Thymus (tissue), 11 donors: Measurements from ENCODE around the gene TRMT61A. TPM values are rescaled to one million over a fixed set of nuclear protein-coding genes. Genes with fewer than 3 reads are reported as not detected.

Experiments
- DNase-seq, 9 donors: peaks; one replicate each; pipeline ENCODE4 v3.0.0-alpha.2; 2013; ENCODE audit warnings: low spot score in 9 of 9, low read depth in 6 of 9, missing footprints in 1 of 9
- H3K27ac ChIP-seq, 2 donors: one replicate each; pipeline ENCODE4 v1.5.1; 2013; ENCODE audit warnings: control low read depth in 1 of 2, low read depth in 1 of 2, low read length in 1 of 2, mild to moderate bottlenecking in 1 of 2, moderate library complexity in 1 of 2
- H3K27me3 ChIP-seq, 2 donors: one replicate each; pipeline ENCODE4 v1.5.1; 2013; ENCODE audit warnings: low read length in 1 of 2; ENCODE audit not compliant: control insufficient read depth in 2 of 2, insufficient read depth in 1 of 2
- H3K36me3 ChIP-seq, 2 donors: one replicate each; pipeline ENCODE4 v1.5.1; 2013; ENCODE audit warnings: low read length in 1 of 2, mild to moderate bottlenecking in 1 of 2, moderate library complexity in 1 of 2; ENCODE audit not compliant: control insufficient read depth in 2 of 2, insufficient read depth in 2 of 2
- H3K4me1 ChIP-seq, 2 donors: one replicate each; pipeline ENCODE4 v1.5.1; 2013; ENCODE audit warnings: low read length in 2 of 2; ENCODE audit not compliant: control insufficient read depth in 2 of 2, insufficient read depth in 2 of 2
- H3K4me3 ChIP-seq, 2 donors: one replicate each; pipeline ENCODE4 v1.5.1; 2013; ENCODE audit warnings: low read length in 2 of 2, control low read depth in 1 of 2, mild to moderate bottlenecking in 1 of 2
- H3K9me3 ChIP-seq, 2 donors: one replicate each; pipeline ENCODE4 v1.5.1; 2013; ENCODE audit warnings: low read length in 1 of 2, mild to moderate bottlenecking in 1 of 2; ENCODE audit not compliant: control insufficient read depth in 2 of 2, insufficient read depth in 1 of 2
- WGBS: extraction: QIAGEN DNeasy Blood & Tissue Kit; methylation state at CpG from one replicate; pipeline ENCODE4 v1.1.7; 2013; 5-methylcytosine and 5-hydroxymethylcytosine counted together
- polyA plus RNA-seq: library from polyadenylated mRNA; stranded (reverse); fragments of 200-250 nt; gene quantifications from one replicate; pipeline ENCODE4 v1.2.3, GENCODE V29; 2013
- total RNA-seq: library from RNA; stranded (reverse); fragments of 120-200 nt; gene quantifications from one replicate; pipeline ENCODE4 v1.2.4, GENCODE V29; 2013
- donor health status: healthy.

The TRMT61A gene
- total and polyA plus RNA-seq, 2 donors: 5.8 to 8.6 TPM

- no peaks in the 10 kb centered on the region for H3K9me3 ChIP-seq
- no peaks in the 10 kb centered on the region for H3K27me3 ChIP-seq
- no peak overlapping the region for H3K4me3 ChIP-seq
- no peak overlapping the region for H3K27ac ChIP-seq
- no peak for DNase-seq
- H3K36me3 ChIP-seq: peaks cover 12 to 35% of the 10 kb centered on the region in 2 donors
- peaks cover 9 to 11% of the 10 kb centered on the region in 2 donors for H3K4me1 ChIP-seq
- WGBS: 95% methylated on average over 15 of the region's 15 CpGs
Observed at GRCh38 chr14:103556946-103557758, 28.2 kb downstream of the TRMT61A start.

- Histone ChIP-seq H3K9me3 (no peaks in the 10 kb centered on the region), H3K36me3 (peaks cover 12 to 35% of the 10 kb centered on the region in 2 donors), H3K27me3 (no peaks in the 10 kb centered on the region), H3K4me3 (no peak overlapping the region), H3K4me1 (peaks cover 9 to 11% of the 10 kb centered on the region in 2 donors), H3K27ac (no peak overlapping the region)
- DNase-seq: no peak
- 97% methylated on average over 16 of the region's 16 CpGs for WGBS
Observed at GRCh38 chr14:103558071-103558882, 29.3 kb downstream of the TRMT61A start.

DNA sequence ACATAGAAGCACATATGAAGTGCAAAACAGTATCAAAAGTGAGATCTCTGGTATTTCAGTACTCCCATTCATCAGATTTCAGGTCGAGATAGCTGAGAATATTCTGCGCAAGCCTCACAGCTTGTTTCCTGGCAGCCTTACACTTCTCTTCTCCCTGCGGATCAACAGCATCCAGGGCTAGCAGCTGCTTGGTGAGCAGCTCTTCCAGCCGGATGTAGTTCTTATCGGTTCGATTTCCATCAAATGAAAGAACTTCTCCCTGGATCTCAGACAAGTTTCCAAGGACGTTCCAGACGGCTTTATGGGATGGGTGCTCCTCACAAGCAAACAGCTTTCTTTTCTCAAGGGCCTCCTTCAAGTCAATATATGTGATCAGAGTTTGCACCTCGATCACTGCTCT, 30.8 kb downstream of the TRMT61A start:
- Histone ChIP-seq H3K27me3 (no peaks in the 10 kb centered on the region), H3K4me1 (peaks cover 9 to 18% of the 10 kb centered on the region in 2 donors), H3K27ac (no peak overlapping the region), H3K4me3 (no peak overlapping the region), H3K36me3 (peaks cover 12 to 35% of the 10 kb centered on the region in 2 donors), H3K9me3 (no peaks in the 10 kb centered on the region)
- no peak for DNase-seq
- WGBS: 95% methylated on average over 9 of the region's 9 CpGs

DNA sequence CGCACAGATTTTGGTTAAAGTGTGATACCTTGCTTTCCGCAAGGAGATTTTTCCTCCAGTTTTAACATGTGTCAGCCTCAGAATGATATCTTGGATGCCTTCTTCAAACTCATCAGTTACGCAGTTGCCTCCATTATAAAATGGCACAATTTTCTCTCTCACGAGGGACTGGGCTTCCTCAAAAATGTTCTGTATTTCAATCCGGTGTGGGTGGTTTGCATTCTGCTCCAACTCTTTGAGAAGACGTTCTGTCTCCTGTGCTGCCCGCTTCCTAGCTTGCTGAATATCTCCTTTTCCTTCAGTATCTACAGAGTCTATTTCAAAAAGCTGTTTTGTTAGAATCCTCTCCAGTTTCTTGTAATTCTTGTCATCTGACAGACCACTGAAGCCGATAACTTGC, 31.7 kb downstream of the TRMT61A start:
- 83% methylated on average over 8 of the region's 8 CpGs for WGBS
- H3K9me3 ChIP-seq: no peaks in the 10 kb centered on the region
- no peak overlapping the region for H3K27ac ChIP-seq
- no peak overlapping the region for H3K4me3 ChIP-seq
- peaks cover 12 to 34% of the 10 kb centered on the region in 2 donors for H3K36me3 ChIP-seq
- peaks cover 9 to 18% of the 10 kb centered on the region in 2 donors for H3K4me1 ChIP-seq
- no peak for DNase-seq
- no peaks in the 10 kb centered on the region for H3K27me3 ChIP-seq

DNA sequence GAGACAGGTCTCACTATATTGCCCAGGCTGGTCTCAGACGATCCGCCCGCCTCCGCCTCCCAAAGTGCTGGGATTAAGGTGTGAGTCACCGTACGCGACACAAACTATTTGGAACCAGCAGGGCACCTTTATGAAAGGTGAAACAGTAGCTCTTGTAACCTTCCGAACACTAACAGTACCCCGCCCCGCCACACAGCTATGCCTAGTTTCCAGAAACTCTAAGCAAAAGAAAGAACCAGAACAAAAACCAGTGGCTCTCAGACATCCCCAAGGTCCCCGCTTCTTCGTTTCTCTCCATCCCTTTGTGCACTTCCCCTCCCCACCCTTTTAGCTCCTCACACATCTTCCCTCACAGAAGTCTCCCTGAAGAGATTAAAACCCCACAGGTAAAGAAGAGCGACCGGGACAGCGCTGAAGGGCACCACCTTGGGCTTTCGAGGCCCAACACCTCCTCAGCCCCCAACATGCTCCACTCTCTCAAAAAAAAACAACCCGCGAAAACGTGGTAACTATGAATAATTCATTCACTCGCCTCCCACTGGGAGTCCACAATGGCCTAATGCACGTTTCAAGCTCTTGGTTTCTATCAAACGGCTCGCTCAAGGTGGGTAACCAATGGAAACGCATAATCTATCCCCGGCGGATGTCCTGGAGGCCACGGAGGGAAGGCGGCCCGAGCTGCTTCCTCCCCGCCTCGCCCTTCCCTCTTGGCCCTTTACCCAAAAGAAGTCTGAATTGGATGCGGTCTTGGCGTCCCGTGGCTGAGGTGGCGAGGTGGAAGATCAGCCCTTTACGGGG, 32.6 kb downstream of the TRMT61A start:
- Histone ChIP-seq H3K36me3 (peaks cover 12 to 31% of the 10 kb centered on the region in 2 donors), H3K27me3 (no peaks in the 10 kb centered on the region), H3K9me3 (no peaks in the 10 kb centered on the region), H3K4me1 (peaks cover 9 to 18% of the 10 kb centered on the region in 2 donors), H3K27ac (peak overlapping the region; percentile 74 to 99), H3K4me3 (peak overlapping the region; percentile 83 to 93)
- peak in 3 of 9 donors; percentile 22 to 55 (median 37) for DNase-seq
- 11% methylated on average over 36 of the region's 36 CpGs for WGBS

DNA sequence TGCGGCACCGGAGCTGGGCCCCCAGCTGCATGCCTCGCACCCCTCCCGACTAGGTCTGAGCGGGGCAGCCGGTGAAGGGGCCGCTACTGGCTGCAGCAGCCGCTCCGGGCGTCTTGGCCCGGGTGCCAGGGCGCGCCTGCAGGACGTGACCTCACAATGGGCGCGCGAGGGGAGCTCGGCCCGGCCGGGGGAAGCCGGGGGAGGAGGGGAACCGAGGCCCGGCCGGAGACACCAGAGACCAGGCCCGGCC, 33.1 kb downstream of the TRMT61A start:
- no peaks in the 10 kb centered on the region for H3K27me3 ChIP-seq
- under 1% methylated on average over 25 of the region's 25 CpGs for WGBS
- peak overlapping the region; percentile 74 to 99 for H3K27ac ChIP-seq
- DNase-seq: peak in 1 of 9 donors; percentile 8
- peak overlapping the region; percentile 83 to 93 for H3K4me3 ChIP-seq
- no peaks in the 10 kb centered on the region for H3K9me3 ChIP-seq
- H3K36me3 ChIP-seq: peaks cover 12 to 32% of the 10 kb centered on the region in 2 donors
- peaks cover 9 to 18% of the 10 kb centered on the region in 2 donors for H3K4me1 ChIP-seq

- Histone ChIP-seq H3K27me3 (no peaks in the 10 kb centered on the region), H3K9me3 (no peaks in the 10 kb centered on the region), H3K4me3 (peak within 1 kb of the TSS; percentile 93), H3K36me3 (peaks cover 12 to 29% of the 10 kb centered on the region in 2 donors), H3K27ac (peak within 1 kb of the TSS; percentile 74 to 99), H3K4me1 (peaks cover 9 to 18% of the 10 kb centered on the region in 2 donors)
- under 1% methylated on average over 109 of the region's 109 CpGs for WGBS
- peak; percentile 67 to 90 (median 79) for DNase-seq
Observed at GRCh38 chr14:103562429-103563225, 33.6 kb downstream of the TRMT61A start, which contains the start of the genes BAG5 and COA8. Gene BAG5 (minus strand): TSS chr14:103562657. CDS start chr14:103561164, 1,493 bp downstream. Gene COA8 (plus strand): TSS chr14:103562960. CDS start chr14:103563002, 42 bp downstream.

DNA sequence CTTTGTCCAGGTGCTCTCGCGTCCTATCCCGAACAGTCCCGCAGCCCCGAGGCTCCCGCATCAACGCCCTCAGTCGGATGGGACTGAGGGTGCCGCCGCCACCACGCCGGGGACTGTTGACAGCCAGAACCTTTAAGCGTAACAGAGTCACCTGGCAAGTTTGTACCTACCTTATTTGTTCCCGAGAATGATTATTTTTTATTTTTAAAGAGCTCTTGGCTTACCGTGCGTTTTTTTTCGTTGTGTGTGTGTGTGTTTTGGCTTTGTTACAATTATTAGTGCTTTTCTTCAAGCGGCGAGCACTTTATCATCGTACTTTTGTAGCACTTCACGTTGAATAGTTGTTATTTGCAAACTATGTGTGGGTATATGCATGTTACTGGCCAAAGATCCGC, 34.2 kb downstream of the TRMT61A start:
- H3K4me1 ChIP-seq: peaks cover 9 to 18% of the 10 kb centered on the region in 2 donors
- H3K27me3 ChIP-seq: no peaks in the 10 kb centered on the region
- DNase-seq: peak in 1 of 9 donors; percentile 10
- H3K4me3 ChIP-seq: peak overlapping the region; percentile 93
- peak overlapping the region; percentile 55 to 99 for H3K27ac ChIP-seq
- H3K36me3 ChIP-seq: peaks cover 12 to 25% of the 10 kb centered on the region in 2 donors
- H3K9me3 ChIP-seq: no peaks in the 10 kb centered on the region
- WGBS: 2% methylated on average over 22 of the region's 22 CpGs
